Measurements from ENCODE around the gene TRPM5. TPM values are rescaled to one million over a fixed set of nuclear protein-coding genes. Genes with fewer than 3 reads are reported as not detected.

Gene TRPM5
- total RNA-seq, 1 experiment from 2014 or later, result 0.07 TPM

GRCh38 chr11:2428322-2428795 is 16.0 kb downstream of the TRPM5 start:
- peak; percentile 76 for TF ChIP-seq CTCF (IDR thresholded peaks at IDR 0.05)
- no peak for TF ChIP-seq ZNF425 (CRISPR knock-in tag; conservative IDR thresholded peaks at IDR 0.05)
- no peak for TF ChIP-seq ZNF423 (CRISPR knock-in tag; IDR thresholded peaks at IDR 0.05)
- TF ChIP-seq NFE2L1 (CRISPR knock-in tag; IDR thresholded peaks at IDR 0.05), result peak; percentile 82; the same call in 1 of the 2 replicates
- TF ChIP-seq NR2C2 (CRISPR knock-in tag; IDR thresholded peaks at IDR 0.05), result no peak
- TF ChIP-seq SMAD4 (CRISPR knock-in tag; IDR thresholded peaks at IDR 0.05), result no peak
- no peak for TF ChIP-seq ZNF317 (CRISPR knock-in tag; IDR thresholded peaks at IDR 0.05; ENCODE audit: borderline replicate concordance, low read depth)
- no peak for TF ChIP-seq SP1 (CRISPR knock-in tag; conservative IDR thresholded peaks at IDR 0.05)
- TF ChIP-seq ZNF532 (CRISPR knock-in tag; IDR thresholded peaks at IDR 0.05; ENCODE audit: borderline replicate concordance), result no peak
- TF ChIP-seq ZNF396 (CRISPR knock-in tag; IDR thresholded peaks at IDR 0.05; ENCODE audit: borderline replicate concordance), result 0 out of 2 replicates have a peak, but pooled peaks have one; percentile 38
- TF ChIP-seq PREB (CRISPR knock-in tag; IDR thresholded peaks at IDR 0.05; ENCODE audit: borderline replicate concordance), result no peak
- TF ChIP-seq FOXK1 (CRISPR knock-in tag; IDR thresholded peaks at IDR 0.05), result no peak
- TF ChIP-seq RELA (CRISPR knock-in tag; IDR thresholded peaks at IDR 0.05; ENCODE audit: borderline replicate concordance), result no peak
- TF ChIP-seq USF2 (CRISPR knock-in tag; IDR thresholded peaks at IDR 0.05), result no peak
- H3K4me3 Mint-ChIP-seq, result no peak overlapping the region
- no peaks in the 10 kb centered on the region for H3K36me3 Mint-ChIP-seq
- POLR2A ChIA-PET, result no interaction called here
- H3K9me3 Mint-ChIP-seq, result no peaks in the 10 kb centered on the region
- peaks cover 10% of the 10 kb centered on the region for H3K27me3 Mint-ChIP-seq (ENCODE audit: low read depth)
- ATAC-seq (peak; percentile 89), DNase-seq (ENCODE audit: low spot score) (peak; percentile 88)
- no peak overlapping the region for H3K27ac Mint-ChIP-seq
- CTCF ChIA-PET, result interaction anchor here (0.9 to 5.3 kb wide), 5 partner anchors 97 to 460 kb away, joined by 4 to 122 read pairs (median 5); no protein-coding TSS in a partner anchor
- H3K4me1 Mint-ChIP-seq, result no peaks in the 10 kb centered on the region

Data from WTC11 (cell line).